ENCODE measurements around the gene JPT2. TPM values are rescaled to one million over a fixed set of nuclear protein-coding genes. Genes with fewer than 3 reads are reported as not detected.

The JPT2 gene
- polyA plus RNA-seq, 3 donors: 5.4 to 7.5 (median 5.8) TPM

DNA sequence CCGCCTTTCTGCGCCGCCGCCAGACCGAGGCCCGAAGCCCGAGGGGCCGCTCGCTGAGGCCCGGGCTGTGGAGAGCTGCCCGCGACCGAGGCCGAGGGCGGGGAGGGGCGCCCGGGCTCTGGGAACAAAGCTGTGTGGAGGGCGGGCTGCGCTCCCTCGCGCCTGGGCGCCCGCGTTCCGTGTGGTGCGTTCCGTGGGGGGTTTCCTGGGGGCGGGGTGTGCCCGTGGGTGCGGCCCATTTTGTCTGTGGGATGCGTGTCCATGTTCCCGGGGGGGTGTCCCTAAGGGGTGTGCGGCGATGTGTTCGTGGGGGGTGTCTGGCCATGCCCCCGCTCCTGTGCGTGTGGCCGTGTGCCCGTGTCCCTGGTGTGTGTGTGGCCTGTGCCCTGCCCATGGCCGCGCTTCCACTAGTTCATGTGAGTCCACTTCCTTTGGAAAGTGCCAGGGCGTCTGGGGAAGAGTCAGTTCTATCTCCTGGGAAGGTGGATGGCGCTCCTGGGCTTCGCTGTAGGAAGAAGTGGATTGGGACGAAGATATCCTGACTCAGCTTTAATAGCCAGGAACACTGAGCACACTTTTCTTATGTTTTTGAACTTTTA lies 520 bp downstream of the JPT2 start:
- peak overlapping the region; percentile 83 to 92 for H3K4me3 Mint-ChIP-seq
- TF ChIP-seq, protein P1, sequence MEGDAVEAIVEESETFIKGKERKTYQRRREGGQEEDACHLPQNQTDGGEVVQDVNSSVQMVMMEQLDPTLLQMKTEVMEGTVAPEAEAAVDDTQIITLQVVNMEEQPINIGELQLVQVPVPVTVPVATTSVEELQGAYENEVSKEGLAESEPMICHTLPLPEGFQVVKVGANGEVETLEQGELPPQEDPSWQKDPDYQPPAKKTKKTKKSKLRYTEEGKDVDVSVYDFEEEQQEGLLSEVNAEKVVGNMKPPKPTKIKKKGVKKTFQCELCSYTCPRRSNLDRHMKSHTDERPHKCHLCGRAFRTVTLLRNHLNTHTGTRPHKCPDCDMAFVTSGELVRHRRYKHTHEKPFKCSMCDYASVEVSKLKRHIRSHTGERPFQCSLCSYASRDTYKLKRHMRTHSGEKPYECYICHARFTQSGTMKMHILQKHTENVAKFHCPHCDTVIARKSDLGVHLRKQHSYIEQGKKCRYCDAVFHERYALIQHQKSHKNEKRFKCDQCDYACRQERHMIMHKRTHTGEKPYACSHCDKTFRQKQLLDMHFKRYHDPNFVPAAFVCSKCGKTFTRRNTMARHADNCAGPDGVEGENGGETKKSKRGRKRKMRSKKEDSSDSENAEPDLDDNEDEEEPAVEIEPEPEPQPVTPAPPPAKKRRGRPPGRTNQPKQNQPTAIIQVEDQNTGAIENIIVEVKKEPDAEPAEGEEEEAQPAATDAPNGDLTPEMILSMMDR (IDR thresholded peaks at IDR 0.05): no peak
- peak; percentile 7 to 44 (median 10) for DNase-seq
- Histone ChIP-seq H3K9ac (ENCODE audit: insufficient read depth, low read length, poor library complexity, severe bottlenecking) (peak overlapping the region; percentile 71), H3K79me2 (ENCODE audit: insufficient read depth, low read length) (peaks cover 53% of the 10 kb centered on the region), H3K4me3 (replicated peaks in 1 of 3; ENCODE audit: low read depth in 2 of 3, low read length in 3 of 3) (peak overlapping the region; percentile 36 to 80 (median 51)), H3K4me1 (ENCODE audit: control insufficient read depth in 1 of 2, insufficient read depth in 2 of 2, low read length in 2 of 2) (peaks cover 13 to 18% of the 10 kb centered on the region in 2 donors), H4K20me1 (ENCODE audit: insufficient read depth, low read length) (no peaks in the 10 kb centered on the region), H3K9me3 (replicated peaks in 1 of 2; ENCODE audit: control insufficient read depth in 1 of 2, insufficient read depth in 1 of 2, low read length in 2 of 2) (no peaks in the 10 kb centered on the region), H3K27ac (ENCODE audit: low read depth in 1 of 2, low read length in 2 of 2) (peak overlapping the region in 1 of 2 donors; percentile 7), H3K4me2 (replicated peaks; ENCODE audit: extremely low read depth, low read length, poor library complexity, severe bottlenecking) (peak overlapping the region; percentile 84), H3K36me3 (replicated peaks in 1 of 2; ENCODE audit: control insufficient read depth in 1 of 2, insufficient read depth in 2 of 2, low read length in 2 of 2) (peaks cover 19 to 33% of the 10 kb centered on the region in 2 donors), H3K27me3 (ENCODE audit: control insufficient read depth in 2 of 2, insufficient read depth in 2 of 2, low read length in 2 of 2) (no peaks in the 10 kb centered on the region), H2AFZ (ENCODE audit: insufficient read depth, low read depth, low read length, poor library complexity, severe bottlenecking) (peak overlapping the region; percentile 78)
- H3K27me3 Mint-ChIP-seq (ENCODE audit: low read depth in 3 of 3): no peaks in the 10 kb centered on the region
- WGBS (ENCODE audit: insufficient coverage): under 1% methylated on average over 40 of the region's 45 CpGs
- H3K9me3 Mint-ChIP-seq: peaks cover 0 to 3% (median 0%) of the 10 kb centered on the region in 7 donors
- intact Hi-C loops (cut with micrococcal nuclease): loop anchor here in 1 of 2 donors (5.0 to 10.0 kb wide), 2 partner anchors 49 to 64 kb away; partner anchors contain the start of genes CRAMP1 and IFT140
- H3K4me1 Mint-ChIP-seq: peaks cover 18% of the 10 kb centered on the region
- H3K36me3 Mint-ChIP-seq: peaks cover 25 to 31% of the 10 kb centered on the region in 2 donors
- peak overlapping the region in 3 of 7 donors; percentile 75 to 86 (median 76) for H3K27ac Mint-ChIP-seq

DNA sequence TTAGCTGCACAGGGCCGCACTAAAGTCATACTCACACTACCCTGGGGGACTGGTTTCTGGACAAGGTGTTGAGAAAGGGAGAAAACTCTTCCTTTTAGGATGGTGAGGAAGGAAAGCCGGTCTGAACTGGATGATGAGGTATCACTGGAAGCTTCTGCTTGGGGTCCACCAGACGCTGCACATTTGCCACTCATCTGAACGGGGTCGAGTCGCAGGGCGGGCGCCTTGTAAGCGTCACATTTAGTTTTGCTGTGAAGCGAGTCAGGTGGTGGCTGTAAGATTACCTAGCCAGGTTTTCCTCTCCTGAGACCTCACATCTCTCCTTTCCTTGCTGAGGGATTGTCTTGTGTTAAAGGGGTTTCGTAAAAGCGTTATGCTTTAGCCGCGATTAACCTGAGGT lies 2.3 kb downstream of the JPT2 start:
- Mint-ChIP-seq H3K27me3 (ENCODE audit: low read depth in 3 of 3) (no peaks in the 10 kb centered on the region), H3K27ac (peak overlapping the region in 2 of 7 donors; percentile 16 to 23), H3K36me3 (peaks cover 11 to 23% of the 10 kb centered on the region in 2 donors), H3K9me3 (peaks cover 0 to 3% (median 0%) of the 10 kb centered on the region in 7 donors), H3K4me3 (no peak overlapping the region), H3K4me1 (peaks cover 18% of the 10 kb centered on the region)
- Histone ChIP-seq H3K27me3 (ENCODE audit: control insufficient read depth in 2 of 2, insufficient read depth in 2 of 2, low read length in 2 of 2) (no peaks in the 10 kb centered on the region), H3K27ac (ENCODE audit: low read depth in 1 of 2, low read length in 2 of 2) (no peak overlapping the region), H3K79me2 (ENCODE audit: insufficient read depth, low read length) (peaks cover 63% of the 10 kb centered on the region), H2AFZ (ENCODE audit: insufficient read depth, low read depth, low read length, poor library complexity, severe bottlenecking) (no peak overlapping the region), H3K4me1 (ENCODE audit: control insufficient read depth in 1 of 2, insufficient read depth in 2 of 2, low read length in 2 of 2) (peaks cover 13 to 18% of the 10 kb centered on the region in 2 donors), H3K4me2 (replicated peaks; ENCODE audit: extremely low read depth, low read length, poor library complexity, severe bottlenecking) (no peak overlapping the region), H3K9ac (ENCODE audit: insufficient read depth, low read length, poor library complexity, severe bottlenecking) (no peak overlapping the region), H3K9me3 (replicated peaks in 1 of 2; ENCODE audit: control insufficient read depth in 1 of 2, insufficient read depth in 1 of 2, low read length in 2 of 2) (no peaks in the 10 kb centered on the region), H3K36me3 (replicated peaks in 1 of 2; ENCODE audit: control insufficient read depth in 1 of 2, insufficient read depth in 2 of 2, low read length in 2 of 2) (peaks cover 8 to 30% of the 10 kb centered on the region in 2 donors), H3K4me3 (replicated peaks in 1 of 3; ENCODE audit: low read depth in 2 of 3, low read length in 3 of 3) (no peak overlapping the region), H4K20me1 (ENCODE audit: insufficient read depth, low read length) (no peaks in the 10 kb centered on the region)
- no peak for DNase-seq
- TF ChIP-seq, protein P1 (IDR thresholded peaks at IDR 0.05): no peak
- intact Hi-C loops (cut with micrococcal nuclease): no loop called here
- WGBS (ENCODE audit: insufficient coverage): no CpG with 5 or more reads among the region's 14 CpGs
